Gastroesophageal sphincter (tissue), 4 donors: Measurements from ENCODE around the gene ABCC2. TPM values are rescaled to one million over a fixed set of nuclear protein-coding genes. Genes with fewer than 3 reads are reported as not detected.

Experiments used
- ATAC-seq: fragments of 150-250 bp; one replicate; pipeline ENCODE4 v1.9.1; 2016; ENCODE audit warnings: mild to moderate bottlenecking, moderate library complexity
- H3K27ac ChIP-seq, 4 donors: fragments of 200-600 bp; sonication (generic) in 3 of 4; 1 replicate in 3 of 4; 2 replicates in 1 of 4; pipeline ENCODE4 v1.5.1; 2016 to 2019
- H3K27me3 ChIP-seq: fragments of 200-600 bp; sonication (generic); one replicate; pipeline ENCODE4 v1.5.1; 2019
- H3K36me3 ChIP-seq, 2 donors: fragments of 200-600 bp; sonication (generic); one replicate each; pipeline ENCODE4 v1.5.1; 2019; ENCODE audit warnings: control low read depth in 1 of 2
- H3K4me1 ChIP-seq, 3 donors: fragments of 200-600 bp; sonication (generic); 1 replicate in 2 of 3; 2 replicates in 1 of 3; pipeline ENCODE4 v1.5.1; 2016 to 2019; ENCODE audit warnings: control low read depth in 2 of 3
- H3K4me3 ChIP-seq, 2 donors: fragments of 200-600 bp; sonication (generic); one replicate each; pipeline ENCODE4 v1.5.1; 2019; ENCODE audit warnings: mild to moderate bottlenecking in 1 of 2, moderate library complexity in 1 of 2
- H3K9me3 ChIP-seq, 3 donors: fragments of 200-600 bp; sonication (generic); one replicate each; pipeline ENCODE4 v1.5.1; 2017 to 2019; ENCODE audit warnings: control low read depth in 2 of 3
- CTCF ChIP-seq, 4 experiments: fragments of 200-600 bp in 2 of 4; fragments of 450-650 bp in 2 of 4; sonication (generic) in 1 of 4; IDR thresholded peaks; one replicate each; pipeline ENCODE4 v1.5.1; 2017 to 2019; ENCODE audit warnings: antibody characterized with exemption in 4 of 4, mild to moderate bottlenecking in 2 of 4, moderate library complexity in 2 of 4
- EP300 ChIP-seq: sonication (generic); formaldehyde crosslinking; IDR thresholded peaks from one replicate; pipeline ENCODE4 v1.6.1; 2017; ENCODE audit warnings: antibody characterized with exemption, mild to moderate bottlenecking
- POLR2A ChIP-seq, 2 donors: fragments of 450-650 bp; IDR thresholded peaks; one replicate each; pipeline ENCODE4 v1.6.1; 2017; ENCODE audit warnings: antibody characterized with exemption in 2 of 2, mild to moderate bottlenecking in 2 of 2, moderate library complexity in 1 of 2
- POLR2AphosphoS5 ChIP-seq: sonication (generic); formaldehyde crosslinking; IDR thresholded peaks from one replicate; pipeline ENCODE4 v1.6.1; 2017; ENCODE audit warnings: antibody characterized with exemption
- WGBS, 2 donors: methylation state at CpG; one replicate each; pipeline ENCODE4 v1.1.5; 2018; ENCODE audit warnings: low coverage in 1 of 2; 5-methylcytosine and 5-hydroxymethylcytosine counted together
- total RNA-seq, 4 donors: library from RNA; depleted of rRNA; stranded (reverse); fragments of >200 nt; gene quantifications; one replicate each; pipeline ENCODE4 v1.1.0, GENCODE V29; 2016

ABCC2 gene
- total RNA-seq, 4 donors from 2014 or later: 0.46 to 1.5 (median 0.73) TPM

GRCh38 chr10:99765672-99766301, 16.7 kb upstream of the ABCC2 start:
- Histone ChIP-seq H3K36me3 (peaks cover 0 to 10% of the 10 kb centered on the region in 2 donors), H3K4me3 (no peak overlapping the region), H3K27ac (no peak overlapping the region), H3K27me3 (no peaks in the 10 kb centered on the region), H3K4me1 (no peaks in the 10 kb centered on the region), H3K9me3 (no peaks in the 10 kb centered on the region)
- 45 to 58% methylated on average over 2 to 4 of the region's 4 CpGs for WGBS, 2 donors
- ATAC-seq: no peak
- no peak for TF ChIP-seq POLR2A (IDR thresholded peaks at IDR 0.05)
- no peak for TF ChIP-seq POLR2AphosphoS5
- TF ChIP-seq CTCF (IDR thresholded peaks at IDR 0.05): no peak
- TF ChIP-seq EP300: no peak

GRCh38 chr10:99766302-99766681, 16.1 kb upstream of the ABCC2 start:
- H3K4me1 ChIP-seq: no peaks in the 10 kb centered on the region
- 69 to 74% methylated on average over 6 to 8 of the region's 8 CpGs for WGBS, 2 donors

GRCh38 chr10:99767901-99768300, 14.5 kb upstream of the ABCC2 start:
- no peak for TF ChIP-seq CTCF (IDR thresholded peaks at IDR 0.05)
- no peak for TF ChIP-seq POLR2AphosphoS5
- TF ChIP-seq EP300: no peak
- TF ChIP-seq POLR2A (IDR thresholded peaks at IDR 0.05): no peak
- Histone ChIP-seq H3K36me3 (no peaks in the 10 kb centered on the region), H3K4me1 (no peaks in the 10 kb centered on the region), H3K27ac (no peak overlapping the region), H3K4me3 (no peak overlapping the region), H3K27me3 (no peaks in the 10 kb centered on the region), H3K9me3 (no peaks in the 10 kb centered on the region)
- 64% methylated on average over 4 of the region's 5 CpGs for WGBS, 2 donors
- no peak for ATAC-seq

More at GRCh38 chr10:99766302-99766681, 16.1 kb upstream of the ABCC2 start:
- H3K9me3 ChIP-seq: no peaks in the 10 kb centered on the region
- no peaks in the 10 kb centered on the region for H3K27me3 ChIP-seq
- TF ChIP-seq POLR2A (IDR thresholded peaks at IDR 0.05): no peak
- TF ChIP-seq EP300: no peak
- TF ChIP-seq POLR2AphosphoS5: no peak
- no peak for TF ChIP-seq CTCF (IDR thresholded peaks at IDR 0.05)
- no peak for ATAC-seq
- peaks cover 0 to 5% of the 10 kb centered on the region in 2 donors for H3K36me3 ChIP-seq
- no peak overlapping the region for H3K27ac ChIP-seq
- H3K4me3 ChIP-seq: no peak overlapping the region

- no peaks in the 10 kb centered on the region for H3K36me3 ChIP-seq
- H3K27me3 ChIP-seq: no peaks in the 10 kb centered on the region
- no peak overlapping the region for H3K27ac ChIP-seq
- no peak overlapping the region for H3K4me3 ChIP-seq
- no peak for TF ChIP-seq EP300
- TF ChIP-seq POLR2A (IDR thresholded peaks at IDR 0.05): no peak
- no peak for TF ChIP-seq POLR2AphosphoS5
- TF ChIP-seq CTCF (IDR thresholded peaks at IDR 0.05): no peak
- WGBS, 2 donors: 11 to 25% methylated on average over 1 to 2 of the region's 2 CpGs
- ATAC-seq: no peak
- no peaks in the 10 kb centered on the region for H3K4me1 ChIP-seq
- no peaks in the 10 kb centered on the region for H3K9me3 ChIP-seq
Measured at GRCh38 chr10:99768556-99768955, 13.9 kb upstream of the ABCC2 start.

GRCh38 chr10:99769706-99770105, 12.7 kb upstream of the ABCC2 start:
- WGBS, 2 donors: 75 to 87% methylated on average over 2 to 5 of the region's 5 CpGs
- no peaks in the 10 kb centered on the region for H3K4me1 ChIP-seq
- H3K36me3 ChIP-seq: no peaks in the 10 kb centered on the region
- H3K9me3 ChIP-seq: no peaks in the 10 kb centered on the region
- no peak overlapping the region for H3K4me3 ChIP-seq
- TF ChIP-seq EP300 (no peak), CTCF (IDR thresholded peaks at IDR 0.05) (no peak), POLR2AphosphoS5 (no peak), POLR2A (IDR thresholded peaks at IDR 0.05) (no peak)
- H3K27ac ChIP-seq: no peak overlapping the region
- no peak for ATAC-seq
- H3K27me3 ChIP-seq: no peaks in the 10 kb centered on the region
